Measurements from ENCODE around the gene POU2F3. TPM values are rescaled to one million over a fixed set of nuclear protein-coding genes. Genes with fewer than 3 reads are reported as not detected.

POU2F3 gene
- total and polyA plus RNA-seq, 2 of the 13 experiments (the other 11 are each of a cell fraction or from before 2014, with no cell fraction given) = not detected

- TF ChIP-seq BHLHE40 (IDR thresholded peaks at IDR 0.05; ENCODE audit: low read length) (0 out of 2 replicates have a peak, but pooled peaks have one; percentile 20), ZNF263 (CRISPR knock-in tag; IDR thresholded peaks at IDR 0.05) (peak; percentile 81), FOXC1 (CRISPR knock-in tag; IDR thresholded peaks at IDR 0.05; ENCODE audit: borderline replicate concordance) (no peak), HNF4A (CRISPR knock-in tag; IDR thresholded peaks at IDR 0.05) (peak; percentile 65; the same call in 1 of the 2 replicates), DPF2 (CRISPR knock-in tag; IDR thresholded peaks at IDR 0.05; ENCODE audit: borderline replicate concordance, low read depth) (peak; percentile 59; the same call in 1 of the 2 replicates), ZNF839 (CRISPR knock-in tag; IDR thresholded peaks at IDR 0.05; ENCODE audit: borderline replicate concordance) (no peak), LCORL (IDR thresholded peaks at IDR 0.05) (no peak), LCORL (CRISPR knock-in tag; IDR thresholded peaks at IDR 0.05) (0 out of 2 replicates have a peak, but pooled peaks have one; percentile 42), HMG20A (CRISPR knock-in tag; IDR thresholded peaks at IDR 0.05; ENCODE audit: borderline replicate concordance) (peak; percentile 73; the same call in 1 of the 2 replicates), EP300 (IDR thresholded peaks at IDR 0.05; ENCODE audit: low read depth in 2 of 2, low read length in 2 of 2) (peak in 1 of 2 experiments; percentile 65; a peak in 2 of 4 replicates), EP300 (CRISPR knock-in tag; IDR thresholded peaks at IDR 0.05; ENCODE audit: borderline replicate concordance) (0 out of 2 replicates have a peak, but pooled peaks have one; percentile 25), PITX1 (CRISPR knock-in tag; IDR thresholded peaks at IDR 0.05) (peak; percentile 52; the same call in 1 of the 2 replicates), PHF5A (CRISPR knock-in tag; IDR thresholded peaks at IDR 0.05; ENCODE audit: low read depth, unreplicated experiment) (peak; percentile 43), ZBTB7B (CRISPR knock-in tag; IDR thresholded peaks at IDR 0.05) (peak; percentile 60), NONO (IDR thresholded peaks at IDR 0.05) (no peak), NONO (CRISPR knock-in tag; conservative IDR thresholded peaks at IDR 0.05) (0 out of 2 replicates have a peak, but pooled peaks have one; percentile 16), TEF (CRISPR knock-in tag; IDR thresholded peaks at IDR 0.05) (peak; percentile 87), THAP11 (CRISPR knock-in tag; IDR thresholded peaks at IDR 0.05) (peak; percentile 65), GRHL1 (CRISPR knock-in tag; conservative IDR thresholded peaks at IDR 0.05) (no peak), ZFYVE20 (CRISPR knock-in tag; IDR thresholded peaks at IDR 0.05; ENCODE audit: borderline replicate concordance, low read depth) (no peak), ZNF580 (CRISPR knock-in tag; IDR thresholded peaks at IDR 0.05; ENCODE audit: borderline replicate concordance, low read depth) (no peak; the same call in none of the 2 replicates), MBD4 (IDR thresholded peaks at IDR 0.05; ENCODE audit: borderline replicate concordance, low read length) (no peak), POLR2G (IDR thresholded peaks at IDR 0.05; ENCODE audit: low read depth, low read length) (peak; percentile 57; the same call in 1 of the 2 replicates), PHF21A (CRISPR knock-in tag; IDR thresholded peaks at IDR 0.05) (peak; percentile 88), FOXJ3 (CRISPR knock-in tag; IDR thresholded peaks at IDR 0.05; ENCODE audit: borderline replicate concordance) (peak; percentile 62; the same call in 1 of the 2 replicates), REL (CRISPR knock-in tag; conservative IDR thresholded peaks at IDR 0.05) (no peak), SAP130 (CRISPR knock-in tag; IDR thresholded peaks at IDR 0.05; ENCODE audit: low read depth) (peak; percentile 61; the same call in 1 of the 2 replicates)
- TF ChIP-seq, protein P1, sequence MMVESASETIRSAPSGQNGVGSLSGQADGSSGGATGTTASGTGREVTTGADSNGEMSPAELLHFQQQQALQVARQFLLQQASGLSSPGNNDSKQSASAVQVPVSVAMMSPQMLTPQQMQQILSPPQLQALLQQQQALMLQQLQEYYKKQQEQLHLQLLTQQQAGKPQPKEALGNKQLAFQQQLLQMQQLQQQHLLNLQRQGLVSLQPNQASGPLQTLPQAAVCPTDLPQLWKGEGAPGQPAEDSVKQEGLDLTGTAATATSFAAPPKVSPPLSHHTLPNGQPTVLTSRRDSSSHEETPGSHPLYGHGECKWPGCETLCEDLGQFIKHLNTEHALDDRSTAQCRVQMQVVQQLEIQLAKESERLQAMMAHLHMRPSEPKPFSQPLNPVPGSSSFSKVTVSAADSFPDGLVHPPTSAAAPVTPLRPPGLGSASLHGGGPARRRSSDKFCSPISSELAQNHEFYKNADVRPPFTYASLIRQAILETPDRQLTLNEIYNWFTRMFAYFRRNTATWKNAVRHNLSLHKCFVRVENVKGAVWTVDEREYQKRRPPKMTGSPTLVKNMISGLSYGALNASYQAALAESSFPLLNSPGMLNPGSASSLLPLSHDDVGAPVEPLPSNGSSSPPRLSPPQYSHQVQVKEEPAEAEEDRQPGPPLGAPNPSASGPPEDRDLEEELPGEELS (CRISPR knock-in tag; IDR thresholded peaks at IDR 0.05) = peak; percentile 37; the same call in 1 of the 2 replicates
Measured at GRCh38 chr11:120208001-120208441, 31.9 kb upstream of the POU2F3 start (continued).
